HAP-1 (cell line): ENCODE data around the gene NUDT9.
A peak's percentile ranks its signal among the peaks of the same experiment; 100 is the strongest.
"Not testable (repeated sequence)": the region's sequence is repeated elsewhere in the genome, so short reads cannot be mapped to it uniquely, and the experiment has no call there.

Experiments used
- DNase-seq, 2 experiments: peaks; one replicate each; pipeline ENCODE4 v3.0.0-alpha.2; 2016 to 2020; ENCODE audit warnings: low spot score in 2 of 2
- H3K27me3 ChIP-seq: fragments of 250-450 bp; sonication (Bioruptor Pico); 2 replicates; pipeline ENCODE4 v1.5.1; 2020; ENCODE audit warnings: low read depth, mild to moderate bottlenecking, moderate library complexity
- H3K36me3 ChIP-seq: fragments of 250-450 bp; sonication (Bioruptor Pico); replicated peaks from 2 replicates; pipeline ENCODE4 v1.5.1; 2020; ENCODE audit warnings: mild to moderate bottlenecking
- H3K4me1 ChIP-seq: fragments of 250-450 bp; sonication (Bioruptor Pico); 2 replicates; pipeline ENCODE4 v1.5.1; 2020; ENCODE audit warnings: mild to moderate bottlenecking
- H3K4me3 ChIP-seq: fragments of 250-450 bp; sonication (Bioruptor Pico); 2 replicates; pipeline ENCODE4 v1.5.1; 2020; ENCODE audit warnings: mild to moderate bottlenecking, moderate library complexity
- H3K9me3 ChIP-seq: fragments of 250-450 bp; sonication (Bioruptor Pico); 2 replicates; pipeline ENCODE4 v1.5.1; 2020; ENCODE audit warnings: mild to moderate bottlenecking, moderate library complexity
- in situ Hi-C: fragments of 300-500 bp; cut with MboI; formaldehyde crosslinking; loops from 3 replicates; pipeline ENCODE4 v1.14.3; 2020; ENCODE audit warnings: low sequenced_read_pairs, inconsistent platforms, mixed read lengths

The NUDT9 gene

GRCh38 chr4:87422104-87423052 is at the start of gene NUDT9:
Gene NUDT9 (plus strand): TSS chr4:87422573. CDS start chr4:87422906, 333 bp downstream.
- in situ Hi-C loops, result no loop called here
- DNase-seq, result peak; percentile 94 to 95
- Histone ChIP-seq H3K27me3 (no peaks in the 10 kb centered on the region), H3K36me3 (no peaks in the 10 kb centered on the region), H3K9me3 (0 out of 2 replicates have a peak, but pooled peaks cover 2% of the 10 kb centered on the region), H3K4me3 (peak within 1 kb of the TSS; percentile 58), H3K4me1 (peaks cover 30% of the 10 kb centered on the region)

- in situ Hi-C loops, result loop anchor here (10.0 kb wide), 1 partner anchor 89 kb away; no protein-coding TSS in a partner anchor
- Histone ChIP-seq H3K27me3 (no peaks in the 10 kb centered on the region), H3K4me3 (no peak overlapping the region), H3K9me3 (no peaks in the 10 kb centered on the region), H3K4me1 (no peaks in the 10 kb centered on the region), H3K36me3 (peaks cover 42% of the 10 kb centered on the region)
- peak in 1 of 2 experiments; percentile 60 for DNase-seq
Observed at GRCh38 chr4:87375719-87376291, 46.6 kb upstream of the NUDT9 start.

- in situ Hi-C loops, result loop anchor here (10.0 kb wide), 1 partner anchor 87 kb away; no protein-coding TSS in a partner anchor
- H3K4me1 ChIP-seq, result peaks cover 2% of the 10 kb centered on the region; the same call in 1 of the 2 replicates
- no peaks in the 10 kb centered on the region for H3K9me3 ChIP-seq
- no peak overlapping the region for H3K4me3 ChIP-seq
- DNase-seq, result no peak
- peaks cover 34% of the 10 kb centered on the region for H3K36me3 ChIP-seq
- no peaks in the 10 kb centered on the region for H3K27me3 ChIP-seq
Observed at GRCh38 chr4:87377816-87378215, 44.6 kb upstream of the NUDT9 start.

GRCh38 chr4:87382116-87382515 is 40.3 kb upstream of the NUDT9 start:
- DNase-seq, result no peak
- Histone ChIP-seq H3K4me3 (no peak overlapping the region), H3K4me1 (peaks cover 8% of the 10 kb centered on the region), H3K36me3 (peaks cover 8% of the 10 kb centered on the region; the same call in 1 of the 2 replicates), H3K9me3 (0 out of 2 replicates have a peak, but pooled peaks cover 2% of the 10 kb centered on the region), H3K27me3 (no peaks in the 10 kb centered on the region)
- in situ Hi-C loops, result no loop called here

GRCh38 chr4:87382931-87383330 is 39.4 kb upstream of the NUDT9 start:
- in situ Hi-C loops, result no loop called here
- H3K36me3 ChIP-seq, result peaks cover 9% of the 10 kb centered on the region
- peaks cover 8% of the 10 kb centered on the region for H3K4me1 ChIP-seq
- 0 out of 2 replicates have a peak, but pooled peaks cover 2% of the 10 kb centered on the region for H3K9me3 ChIP-seq
- DNase-seq, result no peak
- H3K27me3 ChIP-seq, result no peaks in the 10 kb centered on the region
- no peak overlapping the region for H3K4me3 ChIP-seq

GRCh38 chr4:87384466-87385132 is 37.8 kb upstream of the NUDT9 start:
- DNase-seq, in situ Hi-C loops, H3K9me3 ChIP-seq, H3K4me3 ChIP-seq, H3K27me3 ChIP-seq: not testable (repeated sequence)
- Histone ChIP-seq H3K36me3 (peaks cover 19% of the 10 kb centered on the region), H3K4me1 (peaks cover 16% of the 10 kb centered on the region)

- in situ Hi-C loops, result no loop called here
- Histone ChIP-seq H3K4me1 (peaks cover 19% of the 10 kb centered on the region), H3K36me3 (peaks cover 11% of the 10 kb centered on the region), H3K4me3 (no peak overlapping the region), H3K27me3 (no peaks in the 10 kb centered on the region), H3K9me3 (peaks cover 6% of the 10 kb centered on the region; the same call in 1 of the 2 replicates)
- no peak for DNase-seq
Observed at GRCh38 chr4:87387237-87387636, 35.1 kb upstream of the NUDT9 start.

GRCh38 chr4:87388901-87389300 is 33.5 kb upstream of the NUDT9 start:
- peaks cover 11% of the 10 kb centered on the region for H3K4me1 ChIP-seq
- peaks cover 4% of the 10 kb centered on the region; the same call in 1 of the 2 replicates for H3K9me3 ChIP-seq
- in situ Hi-C loops, result no loop called here
- no peaks in the 10 kb centered on the region for H3K27me3 ChIP-seq
- DNase-seq, result no peak
- H3K4me3 ChIP-seq, result peak overlapping the region; percentile 63
- H3K36me3 ChIP-seq, result peaks cover 11% of the 10 kb centered on the region

GRCh38 chr4:87390055-87390454 is 32.3 kb upstream of the NUDT9 start:
- peaks cover 11% of the 10 kb centered on the region for H3K36me3 ChIP-seq
- DNase-seq, result peak in 1 of 2 experiments; percentile 59
- H3K9me3 ChIP-seq, H3K27me3 ChIP-seq, in situ Hi-C loops: not testable (repeated sequence)
- H3K4me3 ChIP-seq, result peak overlapping the region; percentile 63
- peaks cover 11% of the 10 kb centered on the region for H3K4me1 ChIP-seq

GRCh38 chr4:87390551-87390890 is 31.9 kb upstream of the NUDT9 start:
- Histone ChIP-seq H3K36me3 (peaks cover 11% of the 10 kb centered on the region), H3K9me3 (peaks cover 4% of the 10 kb centered on the region; the same call in 1 of the 2 replicates), H3K4me1 (peaks cover 11% of the 10 kb centered on the region), H3K27me3 (no peaks in the 10 kb centered on the region), H3K4me3 (peak overlapping the region; percentile 63)
- DNase-seq, result peak in 1 of 2 experiments; percentile 21
- in situ Hi-C loops, result no loop called here

GRCh38 chr4:87390891-87391575 is 31.3 kb upstream of the NUDT9 start, which contains the start of gene HSD17B11:
Gene HSD17B11 (minus strand): TSS chr4:87391188. CDS start chr4:87391070, 118 bp downstream.
- peak within 1 kb of the TSS; percentile 63 for H3K4me3 ChIP-seq
- peak; percentile 90 to 92 for DNase-seq
- H3K9me3 ChIP-seq, result peaks cover 4% of the 10 kb centered on the region; the same call in 1 of the 2 replicates
- in situ Hi-C loops, result no loop called here
- H3K36me3 ChIP-seq, result peaks cover 11% of the 10 kb centered on the region
- H3K27me3 ChIP-seq, result no peaks in the 10 kb centered on the region
- H3K4me1 ChIP-seq, result peaks cover 11% of the 10 kb centered on the region

- Histone ChIP-seq H3K4me1 (peaks cover 11% of the 10 kb centered on the region), H3K4me3 (peak overlapping the region; percentile 63), H3K36me3 (peaks cover 11% of the 10 kb centered on the region), H3K27me3 (no peaks in the 10 kb centered on the region), H3K9me3 (peaks cover 4% of the 10 kb centered on the region; the same call in 1 of the 2 replicates)
- no peak for DNase-seq
- in situ Hi-C loops, result no loop called here
Observed at GRCh38 chr4:87391576-87392054, 30.8 kb upstream of the NUDT9 start.

- peaks cover 11% of the 10 kb centered on the region for H3K4me1 ChIP-seq
- peaks cover 4% of the 10 kb centered on the region; the same call in 1 of the 2 replicates for H3K9me3 ChIP-seq
- in situ Hi-C loops, result no loop called here
- DNase-seq, result no peak
- peaks cover 11% of the 10 kb centered on the region for H3K36me3 ChIP-seq
- H3K4me3 ChIP-seq, result no peak overlapping the region
- no peaks in the 10 kb centered on the region for H3K27me3 ChIP-seq
Observed at GRCh38 chr4:87392183-87392582, 30.2 kb upstream of the NUDT9 start.
